HepG2 (cell line): ENCODE results near the gene CTF1. TPM values are rescaled to one million over a fixed set of nuclear protein-coding genes. Genes with fewer than 3 reads are reported as not detected.

Experiments used
- ARHGAP35 ChIP-seq: sonication (generic); formaldehyde crosslinking; IDR thresholded peaks from 2 replicates; pipeline ENCODE4 v1.9.0; 2022; ENCODE audit warnings: mild to moderate bottlenecking, inconsistent platforms, moderate library complexity, missing genetic modification reagents, borderline replicate concordance
- BRF2 ChIP-seq: sonication (generic); formaldehyde crosslinking; IDR thresholded peaks from 2 replicates; pipeline ENCODE4 v1.8.1; 2022; ENCODE audit warnings: mild to moderate bottlenecking, missing genetic modification reagents
- CHD4 ChIP-seq: fragments of 200-600 bp; sonication (generic); IDR thresholded peaks from 2 replicates; pipeline ENCODE4 v1.7.0; 2017; ENCODE audit warnings: mild to moderate bottlenecking, low read length, borderline replicate concordance
- CREM ChIP-seq, 2 experiments: sonication (generic) in 1 of 2; formaldehyde crosslinking in 1 of 2; IDR thresholded peaks; 2 replicates each; pipeline versions ENCODE4 v1.4.0 to v1.6.1; 2016 to 2020; ENCODE audit warnings: antibody characterized with exemption in 1 of 2, mild to moderate bottlenecking in 1 of 2, missing genetic modification reagents in 1 of 2
- ELK4 ChIP-seq: sonication (generic); formaldehyde crosslinking; IDR thresholded peaks from 2 replicates; pipeline ENCODE4 v1.9.0; 2021; ENCODE audit warnings: missing genetic modification reagents, borderline replicate concordance
- FOXK2 ChIP-seq: fragments of 450-650 bp; IDR thresholded peaks from 2 replicates; pipeline ENCODE4 v1.6.1; 2016
- GABPB1 ChIP-seq: IDR thresholded peaks from 2 replicates; pipeline ENCODE4 v1.6.1; 2016; ENCODE audit warnings: mild to moderate bottlenecking, missing genetic modification reagents, moderate library complexity, missing compliant biosample characterization
- IRX3 ChIP-seq: sonication (generic); formaldehyde crosslinking; IDR thresholded peaks from 2 replicates; pipeline ENCODE4 v1.8.1; 2023; ENCODE audit warnings: mild to moderate bottlenecking, low read depth, missing genetic modification reagents, borderline replicate concordance
- PHB2 ChIP-seq: fragments of 450-650 bp; IDR thresholded peaks from 2 replicates; pipeline ENCODE4 v1.6.1; 2018; ENCODE audit not compliant: partially characterized antibody
- ZBTB37 ChIP-seq: sonication (generic); formaldehyde crosslinking; IDR thresholded peaks from 2 replicates; pipeline ENCODE4 v1.4.0; 2020; ENCODE audit warnings: mild to moderate bottlenecking, missing genetic modification reagents
- ZNF234 ChIP-seq: sonication (generic); formaldehyde crosslinking; conservative IDR thresholded peaks from 2 replicates; pipeline ENCODE4 v1.5.1; 2020; ENCODE audit warnings: mild to moderate bottlenecking, missing genetic modification reagents
- ZNF275 ChIP-seq: sonication (generic); formaldehyde crosslinking; IDR thresholded peaks from 2 replicates; pipeline ENCODE4 v1.8.0; 2022; ENCODE audit warnings: missing genetic modification reagents, mild to moderate bottlenecking, inconsistent platforms, borderline replicate concordance
- ZNF407 ChIP-seq: sonication (generic); formaldehyde crosslinking; IDR thresholded peaks from one replicate; pipeline ENCODE4 v1.5.1; 2020; ENCODE audit warnings: mild to moderate bottlenecking, missing genetic modification reagents; ENCODE audit errors: not compliant biosample characterization
- ZNF430 ChIP-seq: sonication (generic); formaldehyde crosslinking; IDR thresholded peaks from 2 replicates; pipeline ENCODE4 v1.9.0; 2021; ENCODE audit warnings: mild to moderate bottlenecking, missing genetic modification reagents
- ZNF781 ChIP-seq: sonication (generic); formaldehyde crosslinking; IDR thresholded peaks from 2 replicates; pipeline ENCODE4 v1.5.1; 2020; ENCODE audit warnings: borderline replicate concordance, mild to moderate bottlenecking, missing genetic modification reagents; ENCODE audit errors: not compliant biosample characterization
- polyA plus RNA-seq, 8 experiments: library from polyadenylated mRNA; depleted of rRNA in 3 of 8; stranded (reverse) in 7 of 8; unstranded in 1 of 8; fragments of >200 nt; fragmentation: Illumina TruSeq in 4 of 8; extraction: Trizol in 4 of 8; gene quantifications; 2 replicates each; pipeline versions ENCODE4 v1.2.1 to v1.2.3, GENCODE V29; 2011 to 2016; ENCODE audit warnings: low read depth in 4 of 8, missing spikeins in 1 of 8, mixed read lengths in 1 of 8; ENCODE audit not compliant: insufficient read depth in 1 of 8
- total RNA-seq, 5 experiments: library from RNA; depleted of rRNA; stranded (reverse); fragments of >200 nt; fragmentation: Illumina TruSeq; extraction: Trizol; gene quantifications; 2 replicates each; pipeline ENCODE4 v1.2.3, GENCODE V29; 2016; ENCODE audit warnings: low read depth in 1 of 5

Gene CTF1
- total and polyA plus RNA-seq, 2 of the 13 experiments (the other 11 are each of a cell fraction or from before 2014, with no cell fraction given): 0.13 to 1.8 TPM

- peak; percentile 100 for TF ChIP-seq CREM (IDR thresholded peaks at IDR 0.05)
- peak; percentile 64; the same call in 1 of the 2 replicates for TF ChIP-seq CREM (CRISPR knock-in tag; IDR thresholded peaks at IDR 0.05)
- no peak for TF ChIP-seq FOXK2
- TF ChIP-seq CHD4: no peak; the same call in 1 of the 2 replicates
- no peak for TF ChIP-seq ZNF407 (CRISPR knock-in tag)
- TF ChIP-seq ZNF430 (CRISPR knock-in tag): peak; percentile 72
- peak; percentile 55 for TF ChIP-seq ZNF275 (CRISPR knock-in tag)
- TF ChIP-seq GABPB1: peak; percentile 94
- no peak for TF ChIP-seq ELK4 (CRISPR knock-in tag)
- no peak for TF ChIP-seq ZNF234 (CRISPR knock-in tag)
- TF ChIP-seq IRX3 (CRISPR knock-in tag): no peak
- no peak for TF ChIP-seq ZNF781 (CRISPR knock-in tag)
- TF ChIP-seq ZBTB37: no peak
- TF ChIP-seq PHB2: no peak
- TF ChIP-seq BRF2 (CRISPR knock-in tag): peak; percentile 86; the same call in 1 of the 2 replicates
- no peak; the same call in 1 of the 2 replicates for TF ChIP-seq ARHGAP35 (CRISPR knock-in tag)
Measured at GRCh38 chr16:30922420-30922959, 26.1 kb downstream of the CTF1 start (continued).
